Hepatic stellate cell (primary cell): ENCODE measurements around the gene LGI4.

Experiments used
- DNase-seq: peaks from one replicate; pipeline ENCODE4 v3.0.0; 2011; ENCODE audit warnings: low spot score

Gene LGI4

DNA sequence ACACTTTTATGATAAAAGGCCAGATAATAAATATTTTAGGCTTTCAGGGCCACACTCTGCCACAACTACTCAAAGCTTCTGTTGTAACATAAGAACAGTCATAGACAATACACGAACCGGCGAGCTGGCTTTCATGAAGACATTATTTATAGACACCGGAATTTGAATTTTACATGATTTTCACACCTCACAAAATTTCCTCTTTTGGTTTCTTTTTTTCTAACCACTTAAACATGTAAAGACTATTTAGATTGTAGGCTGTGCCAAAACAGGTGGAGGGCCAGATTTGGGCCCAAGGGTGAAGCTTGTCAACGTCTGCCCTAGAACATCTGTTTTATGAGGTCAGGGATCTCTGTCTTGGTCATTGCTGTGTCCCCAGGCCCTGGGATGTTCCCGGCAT is 48.9 kb downstream of the LGI4 start:
- no peak for DNase-seq

DNA sequence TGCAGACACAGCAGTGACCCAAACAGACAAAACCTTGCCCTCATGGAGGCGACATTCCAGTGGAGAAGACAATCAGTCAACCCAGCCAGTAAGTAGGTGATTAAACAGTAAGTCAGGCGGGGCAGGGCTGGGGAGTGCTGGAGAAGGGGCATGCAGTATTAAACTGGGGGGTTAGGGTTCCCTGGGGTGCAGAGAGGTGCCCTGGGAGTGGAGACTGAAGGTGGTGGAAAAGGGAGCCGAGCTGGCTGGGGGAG is 50.4 kb downstream of the LGI4 start:
- DNase-seq: no peak

GRCh38 chr19:35083691-35084508 is 51.0 kb downstream of the LGI4 start:
- no peak for DNase-seq

DNA sequence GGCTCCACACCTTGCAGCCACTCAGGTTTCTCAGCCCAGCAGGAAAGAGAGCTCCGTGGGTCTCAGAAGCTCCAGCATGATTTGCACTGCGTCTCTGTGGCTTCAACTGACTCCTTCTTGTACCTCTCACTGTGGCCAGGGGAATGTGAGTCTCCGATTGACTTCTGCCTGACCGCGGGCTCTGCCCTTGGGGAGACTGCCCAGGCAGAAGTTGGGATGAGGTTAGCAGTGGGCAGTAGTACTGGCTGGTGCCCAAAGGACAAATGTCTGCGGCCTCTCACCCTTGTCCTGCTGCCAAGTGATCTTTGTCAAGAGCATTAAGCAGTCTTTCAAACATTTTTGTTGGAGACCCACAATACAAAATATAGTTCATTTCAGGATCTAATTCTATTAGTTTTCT is 53.7 kb downstream of the LGI4 start:
- no peak for DNase-seq

DNA sequence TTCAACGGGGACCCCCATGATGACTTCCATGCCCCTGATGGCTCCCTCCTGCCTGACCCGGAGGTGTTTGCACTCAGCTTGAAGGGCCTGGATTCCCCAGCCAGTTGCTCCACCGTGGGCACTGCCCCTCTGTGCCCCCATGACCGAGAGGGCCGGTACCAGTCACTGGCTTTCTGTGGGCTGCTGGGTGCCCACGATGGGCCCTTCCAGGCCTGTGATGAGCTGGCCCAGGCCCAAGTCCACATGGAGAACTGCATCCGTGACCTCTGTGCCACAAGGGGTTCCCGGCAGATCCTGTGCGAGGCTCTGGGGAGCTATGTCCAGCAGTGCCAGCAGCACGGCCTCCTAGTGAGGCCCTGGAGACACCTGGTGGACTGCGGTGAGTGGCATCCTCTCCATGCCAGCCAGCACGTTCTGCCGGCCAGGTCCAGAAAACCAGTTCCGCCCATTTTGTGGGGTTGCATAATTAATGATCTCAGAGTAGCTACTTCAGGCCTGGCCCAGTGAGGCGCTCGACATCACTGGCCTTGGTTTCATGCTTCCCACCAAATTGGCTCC is 54.2 kb downstream of the LGI4 start:
- DNase-seq: no peak

DNA sequence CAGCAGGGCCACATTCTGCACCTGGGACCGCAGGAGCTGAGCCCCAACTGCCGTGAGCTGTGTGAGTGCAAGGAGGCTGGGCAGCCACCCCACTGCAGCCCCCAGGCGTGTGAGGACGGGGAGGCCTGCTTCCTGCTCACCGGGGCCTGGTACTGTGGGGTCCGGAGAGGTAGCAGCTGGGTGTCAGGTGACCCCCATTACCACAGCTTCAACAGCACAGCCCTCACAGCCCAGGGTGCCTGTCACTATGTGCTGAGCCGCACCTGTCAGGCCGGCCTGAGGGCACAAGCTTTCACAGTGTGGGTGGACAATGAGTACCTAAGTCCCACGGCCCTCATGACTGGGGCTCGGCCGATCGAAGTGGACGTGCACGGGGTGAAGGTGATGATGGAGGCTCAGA is 55.0 kb downstream of the LGI4 start:
- no peak for DNase-seq

GRCh38 chr19:35077411-35078223 is 57.2 kb downstream of the LGI4 start:
- DNase-seq: no peak

DNA sequence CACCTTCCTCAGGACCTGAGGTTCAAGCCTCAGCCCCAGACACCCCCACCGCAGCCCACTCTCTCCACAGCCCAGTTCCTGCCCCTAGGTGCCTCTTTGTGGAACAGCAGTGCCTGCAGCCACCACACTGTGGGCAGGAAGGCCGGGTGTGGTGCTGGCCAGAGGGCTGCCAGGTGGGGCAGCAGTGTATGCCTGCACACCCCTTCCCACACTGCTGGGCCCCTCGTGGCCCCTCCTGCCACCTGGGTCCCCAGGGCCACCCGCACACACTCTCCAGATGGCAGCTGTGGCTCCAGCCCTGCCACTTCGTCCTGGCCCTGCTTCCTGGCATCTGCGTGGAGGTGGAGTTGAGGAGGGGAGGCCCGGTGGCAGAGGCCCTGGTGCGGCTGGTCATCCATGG is 58.2 kb downstream of the LGI4 start:
- no peak for DNase-seq

DNA sequence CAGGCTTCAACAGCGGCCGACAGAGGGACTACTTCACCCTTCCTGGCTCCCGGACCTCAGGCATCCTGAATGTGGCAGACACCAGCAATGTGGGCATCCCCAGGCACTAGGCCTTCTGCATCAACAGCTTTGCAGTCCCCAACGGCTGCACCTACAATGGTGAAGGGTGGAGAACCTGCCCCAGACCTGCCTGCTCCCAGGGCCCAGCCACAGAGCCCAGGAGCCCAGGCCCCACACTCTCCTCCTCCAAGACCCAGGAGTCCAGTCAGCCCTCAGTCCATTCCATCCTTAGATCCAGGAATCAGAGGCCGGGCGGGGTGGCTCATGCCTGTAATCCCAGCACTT is 58.9 kb downstream of the LGI4 start:
- no peak for DNase-seq

DNA sequence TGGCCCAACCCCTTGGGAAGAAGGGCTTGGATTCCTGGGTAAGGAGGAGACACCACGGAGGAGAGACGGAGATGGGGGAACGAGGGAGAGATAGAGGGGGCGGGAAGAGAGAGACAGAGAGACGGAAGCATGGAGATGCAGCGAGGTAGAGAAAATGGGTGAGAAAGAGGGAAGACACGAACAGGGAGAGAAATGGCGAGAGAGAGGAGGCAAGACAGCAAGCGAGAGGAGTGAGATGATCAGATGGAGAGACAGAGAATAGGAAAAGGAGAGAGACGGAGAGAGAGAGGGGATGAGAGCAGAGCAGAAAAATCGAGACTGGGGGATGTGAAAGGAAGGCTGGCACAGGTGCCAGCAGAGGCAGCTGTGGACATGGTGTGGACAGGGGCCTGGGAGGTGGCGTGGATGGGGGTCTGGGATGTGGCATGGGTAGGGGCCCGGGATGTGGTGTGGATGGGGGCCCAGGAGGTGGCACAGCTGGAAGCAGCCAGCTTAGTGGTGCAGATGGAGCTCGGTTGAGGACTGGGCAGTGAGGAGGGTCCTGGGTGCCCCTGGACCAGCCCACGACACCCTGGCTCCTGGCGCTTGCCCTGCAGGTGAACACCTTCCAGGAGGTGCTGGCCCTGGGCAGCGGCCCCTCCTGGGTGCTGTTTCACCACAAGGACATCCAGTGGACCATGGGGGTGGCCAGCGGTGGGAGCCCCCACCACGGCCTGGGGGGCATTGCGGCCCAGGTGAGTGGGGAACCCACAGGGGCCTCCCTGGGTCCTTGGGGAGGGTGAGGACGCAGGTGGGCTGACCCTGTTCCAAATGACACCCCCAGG is 59.4 kb downstream of the LGI4 start:
- no peak for DNase-seq
